Liver (tissue), 9 donors: Measurements from ENCODE around the gene SMC4. TPM values are rescaled to one million over a fixed set of nuclear protein-coding genes. Genes with fewer than 3 reads are reported as not detected.

Experiments
- DNase-seq: peaks from one replicate; pipeline ENCODE4 v3.0.0-alpha.2; 2017; ENCODE audit warnings: low spot score
- H3K27ac ChIP-seq, 2 donors: one replicate each; pipeline ENCODE4 v1.7.0; 2013; ENCODE audit warnings: inconsistent platforms in 2 of 2, low read length in 2 of 2, control low read depth in 1 of 2, low read depth in 1 of 2, mild to moderate bottlenecking in 1 of 2
- H3K27me3 ChIP-seq, 4 donors: one replicate each; pipeline versions ENCODE4 v1.6.1 to v1.7.0; 2013; ENCODE audit warnings: low read length in 3 of 4, inconsistent platforms in 1 of 4, mild to moderate bottlenecking in 1 of 4, moderate library complexity in 1 of 4; ENCODE audit not compliant: control insufficient read depth in 4 of 4, insufficient read depth in 4 of 4
- H3K36me3 ChIP-seq, 4 donors: one replicate each; pipeline versions ENCODE4 v1.6.1 to v1.7.0; 2013; ENCODE audit warnings: low read length in 3 of 4, mild to moderate bottlenecking in 3 of 4, low read depth in 1 of 4, moderate library complexity in 1 of 4; ENCODE audit not compliant: control insufficient read depth in 4 of 4, insufficient read depth in 3 of 4
- H3K4me1 ChIP-seq, 4 donors: one replicate each; pipeline versions ENCODE4 v1.6.1 to v1.7.0; 2013; ENCODE audit warnings: low read length in 3 of 4, mild to moderate bottlenecking in 3 of 4, moderate library complexity in 1 of 4; ENCODE audit not compliant: control insufficient read depth in 4 of 4, insufficient read depth in 4 of 4
- H3K4me3 ChIP-seq, 3 donors: one replicate each; pipeline versions ENCODE4 v1.6.1 to v1.7.0; 2013; ENCODE audit warnings: low read length in 3 of 3, control low read depth in 1 of 3, low read depth in 1 of 3, mild to moderate bottlenecking in 1 of 3
- H3K9ac ChIP-seq, 2 donors: one replicate each; pipeline ENCODE4 v1.7.0; 2013; ENCODE audit warnings: low read length in 2 of 2, mild to moderate bottlenecking in 2 of 2, moderate library complexity in 2 of 2, control low read depth in 1 of 2, low read depth in 1 of 2
- H3K9me3 ChIP-seq, 4 donors: one replicate each; pipeline versions ENCODE4 v1.6.1 to v1.7.0; 2013; ENCODE audit warnings: low read length in 3 of 4; ENCODE audit not compliant: control insufficient read depth in 4 of 4
- ATF3 ChIP-seq: IDR thresholded peaks from 2 replicates; pipeline ENCODE4 v1.6.1; 2016; ENCODE audit warnings: antibody characterized with exemption
- CTCF ChIP-seq: fragments of 150-350 bp; IDR thresholded peaks from 2 replicates; pipeline ENCODE4 v1.5.1; 2017; ENCODE audit warnings: improper control_type of control experiment, low read depth, low read length; ENCODE audit not compliant: missing input control
- EGR1 ChIP-seq, 2 donors: IDR thresholded peaks; 2 replicates each; pipeline ENCODE4 v1.6.1; 2016 to 2018; ENCODE audit warnings: antibody characterized with exemption in 2 of 2, low read depth in 2 of 2
- FOXA1 ChIP-seq: IDR thresholded peaks from 2 replicates; pipeline ENCODE4 v1.6.1; 2016; ENCODE audit warnings: antibody characterized with exemption
- FOXA2 ChIP-seq: IDR thresholded peaks from 2 replicates; pipeline ENCODE4 v1.6.1; 2016; ENCODE audit warnings: antibody characterized with exemption
- GABPA ChIP-seq, 2 donors: IDR thresholded peaks in 1 of 2; conservative IDR thresholded peaks in 1 of 2; 2 replicates each; pipeline ENCODE4 v1.6.1; 2016; ENCODE audit warnings: antibody characterized with exemption in 2 of 2, mild to moderate bottlenecking in 1 of 2, moderate library complexity in 1 of 2
- HNF4A ChIP-seq, 2 donors: conservative IDR thresholded peaks; 2 replicates each; pipeline ENCODE4 v1.6.1; 2016; ENCODE audit warnings: antibody characterized with exemption in 2 of 2, mild to moderate bottlenecking in 2 of 2
- HNF4G ChIP-seq: IDR thresholded peaks from 2 replicates; pipeline ENCODE4 v1.6.1; 2016; ENCODE audit warnings: antibody characterized with exemption
- JUND ChIP-seq, 2 donors: IDR thresholded peaks; 2 replicates each; pipeline ENCODE4 v1.6.1; 2016; ENCODE audit warnings: antibody characterized with exemption in 2 of 2
- NR2F2 ChIP-seq: IDR thresholded peaks from 2 replicates; pipeline ENCODE4 v1.6.1; 2016; ENCODE audit warnings: antibody characterized with exemption
- RAD21 ChIP-seq, 2 donors: IDR thresholded peaks; 2 replicates each; pipeline ENCODE4 v1.6.1; 2016; ENCODE audit warnings: antibody characterized with exemption in 2 of 2, mild to moderate bottlenecking in 2 of 2
- REST ChIP-seq: IDR thresholded peaks from 2 replicates; pipeline ENCODE4 v1.6.1; 2016; ENCODE audit warnings: antibody characterized with exemption, mild to moderate bottlenecking
- RXRA ChIP-seq, 2 donors: IDR thresholded peaks; 2 replicates each; pipeline ENCODE4 v1.6.1; 2017 to 2018; ENCODE audit warnings: antibody characterized with exemption in 2 of 2, mild to moderate bottlenecking in 1 of 2
- SP1 ChIP-seq: IDR thresholded peaks from 2 replicates; pipeline ENCODE4 v1.6.1; 2018; ENCODE audit warnings: antibody characterized with exemption, mild to moderate bottlenecking
- TAF1 ChIP-seq: conservative IDR thresholded peaks from 2 replicates; pipeline ENCODE4 v1.6.1; 2016; ENCODE audit warnings: antibody characterized with exemption, mild to moderate bottlenecking
- YY1 ChIP-seq: IDR thresholded peaks from 2 replicates; pipeline ENCODE4 v1.6.1; 2016; ENCODE audit warnings: antibody characterized with exemption, mild to moderate bottlenecking
- ZBTB33 ChIP-seq: IDR thresholded peaks from 2 replicates; pipeline ENCODE4 v1.6.1; 2016; ENCODE audit warnings: antibody characterized with exemption
- WGBS: extraction: QIAGEN DNeasy Blood & Tissue Kit; methylation state at CpG from one replicate; pipeline ENCODE4 v1.1.7; 2013; 5-methylcytosine and 5-hydroxymethylcytosine counted together
- polyA plus RNA-seq, 2 donors: library from polyadenylated mRNA; stranded (reverse) in 1 of 2; unstranded in 1 of 2; fragments of 200-250 nt in 1 of 2; fragments of >200 nt in 1 of 2; fragmentation: Nextera tagmentation in 1 of 2; extraction: Ambion mirVana in 1 of 2; gene quantifications; one replicate each; pipeline versions ENCODE4 v1.2.1 to v1.2.3, GENCODE V29; 2013 to 2015
- total RNA-seq, 2 donors: library from RNA; depleted of rRNA; stranded (reverse); fragments of >200 nt; gene quantifications; one replicate each; pipeline ENCODE4 v1.2.3, GENCODE V29; 2014
- TF ChIP-seq, protein P1 (sequence below): IDR thresholded peaks from 2 replicates; pipeline ENCODE4 v1.6.1; 2016; ENCODE audit warnings: antibody characterized with exemption
- donor health status: healthy.
- donor health status: healthy.
- donor health status: healthy.
- donor health status: healthy.
- donor health status: healthy.

Gene SMC4
- total and polyA plus RNA-seq, 4 donors = 6.7 to 161 (median 17.1) TPM

DNA sequence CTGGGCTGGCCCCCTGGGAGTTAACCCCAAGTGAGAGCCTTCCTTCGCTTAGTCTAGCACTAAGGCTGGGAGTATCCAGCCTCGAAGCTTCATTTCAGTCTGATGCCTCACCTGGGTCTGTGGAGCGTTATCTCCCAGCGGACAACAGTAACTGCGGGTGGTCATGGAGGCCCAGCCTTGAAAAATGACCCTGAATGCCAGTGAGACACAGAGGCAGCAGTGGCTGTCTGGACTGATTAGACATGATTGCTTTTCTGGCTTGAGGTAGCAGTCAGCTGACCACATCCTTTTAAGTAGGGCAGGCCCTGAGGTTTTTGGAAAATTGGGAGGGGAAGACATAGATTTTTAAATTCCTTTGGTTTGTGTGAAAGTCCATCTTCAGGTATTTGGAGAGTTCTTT lies 78.3 kb downstream of the SMC4 start:
- Histone ChIP-seq H3K27me3 (no peaks in the 10 kb centered on the region), H3K27ac (no peak overlapping the region), H3K4me1 (no peaks in the 10 kb centered on the region), H3K9ac (no peak overlapping the region), H3K4me3 (no peak overlapping the region), H3K36me3 (no peaks in the 10 kb centered on the region), H3K9me3 (no peaks in the 10 kb centered on the region)
- no peak for DNase-seq
- WGBS = 86% methylated on average over 5 of the region's 5 CpGs
- TF ChIP-seq NR2F2 (no peak), RXRA (IDR thresholded peaks at IDR 0.05) (no peak), ZBTB33 (no peak), YY1 (no peak)

GRCh38 chr3:160478338-160478737 lies 78.9 kb downstream of the SMC4 start:
- no peaks in the 10 kb centered on the region for H3K36me3 ChIP-seq
- H3K9ac ChIP-seq = no peak overlapping the region
- TF ChIP-seq HNF4A (conservative IDR thresholded peaks at IDR 0.05) = no peak
- TF ChIP-seq NR2F2 = no peak
- no peak for TF ChIP-seq ZBTB33
- TF ChIP-seq FOXA2 = no peak
- no peak for TF ChIP-seq YY1
- TF ChIP-seq FOXA1 = no peak
- no peak for TF ChIP-seq GABPA (IDR thresholded peaks at IDR 0.05 in 1 of 2, conservative IDR thresholded peaks at IDR 0.05 in 1 of 2)
- no peak for TF ChIP-seq EGR1 (IDR thresholded peaks at IDR 0.05; ENCODE audit: low read depth in 2 of 2)
- no peak for TF ChIP-seq RAD21 (IDR thresholded peaks at IDR 0.05)
- TF ChIP-seq JUND (IDR thresholded peaks at IDR 0.05) = no peak
- no peak for TF ChIP-seq HNF4G
- no peak for TF ChIP-seq ATF3
- TF ChIP-seq, protein P1, sequence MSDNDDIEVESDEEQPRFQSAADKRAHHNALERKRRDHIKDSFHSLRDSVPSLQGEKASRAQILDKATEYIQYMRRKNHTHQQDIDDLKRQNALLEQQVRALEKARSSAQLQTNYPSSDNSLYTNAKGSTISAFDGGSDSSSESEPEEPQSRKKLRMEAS = no peak
- no peak for TF ChIP-seq TAF1
- TF ChIP-seq RXRA (IDR thresholded peaks at IDR 0.05) = no peak
- no peak for TF ChIP-seq REST
- TF ChIP-seq SP1 = no peak
- no peak for TF ChIP-seq CTCF
- H3K27ac ChIP-seq = no peak overlapping the region
- no peaks in the 10 kb centered on the region for H3K4me1 ChIP-seq
- 86% methylated on average over 5 of the region's 5 CpGs for WGBS
- no peaks in the 10 kb centered on the region for H3K9me3 ChIP-seq
- no peak overlapping the region for H3K4me3 ChIP-seq
- DNase-seq = no peak
- no peaks in the 10 kb centered on the region for H3K27me3 ChIP-seq
